Neural crest cell (in vitro differentiated cells): Measurements from ENCODE around the gene FBXW8. TPM values are rescaled to one million over a fixed set of nuclear protein-coding genes. Genes with fewer than 3 reads are reported as not detected.
A peak's percentile ranks its signal among the peaks of the same experiment; 100 is the strongest.

ENCODE experiments used
- DNase-seq: peaks from one replicate; pipeline ENCODE4 v3.0.0; 2021; ENCODE audit warnings: low read depth, mixed read lengths, low spot score
- H3K27ac Mint-ChIP-seq: one replicate; pipeline ENCODE4 v1.8.0; 2021; ENCODE audit warnings: mild to moderate bottlenecking, mixed read lengths; ENCODE audit not compliant: unreplicated experiment
- H3K27me3 Mint-ChIP-seq: 2 replicates; pipeline ENCODE4 v1.8.0; 2021; ENCODE audit warnings: low read depth, mild to moderate bottlenecking, mixed read lengths
- H3K36me3 Mint-ChIP-seq: 2 replicates; pipeline ENCODE4 v1.8.0; 2021; ENCODE audit warnings: low read depth, mild to moderate bottlenecking, mixed read lengths
- H3K4me1 Mint-ChIP-seq: 2 replicates; pipeline ENCODE4 v1.8.0; 2021; ENCODE audit warnings: mixed read lengths
- H3K4me3 Mint-ChIP-seq: one replicate; pipeline ENCODE4 v1.8.0; 2021; ENCODE audit warnings: mild to moderate bottlenecking, mixed read lengths
- H3K9me3 Mint-ChIP-seq: 2 replicates; pipeline ENCODE4 v1.8.0; 2021; ENCODE audit warnings: mixed read lengths
- total RNA-seq: library from RNA; stranded (reverse); gene quantifications from 2 replicates; pipeline ENCODE4 v1.2.1, GENCODE V29; 2021
- TF ChIP-seq, protein P1 (sequence below): fragments of 200-600 bp; sonication (generic); conservative IDR thresholded peaks from 2 replicates; pipeline ENCODE4 v1.5.0; 2021; ENCODE audit warnings: antibody characterized with exemption, mild to moderate bottlenecking

FBXW8 gene
- total RNA-seq, 1 donor from 2014 or later: 34.8 TPM

DNA sequence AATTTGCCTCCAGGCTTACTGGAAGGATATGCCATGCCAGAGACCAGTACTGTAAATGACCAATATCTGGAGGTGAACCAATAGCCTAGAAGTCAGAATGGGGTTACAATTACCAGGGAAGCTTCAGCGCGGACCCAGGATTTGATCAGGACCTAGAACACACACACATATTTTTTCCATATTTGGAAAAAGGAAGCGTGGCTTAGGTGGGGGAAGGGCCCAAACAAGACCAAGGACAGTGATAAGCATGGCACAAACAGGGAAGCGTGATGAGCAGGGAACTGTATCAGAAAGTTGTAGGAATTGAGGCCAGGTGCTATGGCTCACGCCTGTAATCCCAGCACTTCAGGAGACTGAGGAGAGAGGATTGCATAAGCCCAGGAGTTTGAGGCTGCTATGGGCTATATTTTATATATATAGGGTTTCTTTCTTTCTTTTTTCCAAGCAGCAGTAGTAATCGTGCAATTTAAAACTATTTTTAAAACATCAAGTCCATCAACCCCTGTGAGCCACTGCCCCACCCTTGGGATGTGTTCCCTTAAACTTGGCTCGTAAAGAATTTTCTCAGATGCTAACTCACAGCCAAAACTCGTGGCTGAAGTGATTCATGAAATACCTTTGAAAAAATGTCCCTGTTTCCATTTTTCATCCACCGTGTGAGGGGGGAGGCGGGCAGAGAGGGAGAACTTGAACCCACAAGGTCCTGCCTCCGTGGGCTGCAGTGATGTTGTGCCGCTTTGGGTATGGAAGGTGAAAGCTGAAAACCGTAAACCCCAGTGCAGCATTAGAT, 46.2 kb upstream of the FBXW8 start:
- no peaks in the 10 kb centered on the region for H3K27me3 Mint-ChIP-seq
- no peaks in the 10 kb centered on the region for H3K9me3 Mint-ChIP-seq
- no peak overlapping the region for H3K27ac Mint-ChIP-seq
- H3K4me1 Mint-ChIP-seq: peaks cover 22% of the 10 kb centered on the region
- TF ChIP-seq, protein P1, sequence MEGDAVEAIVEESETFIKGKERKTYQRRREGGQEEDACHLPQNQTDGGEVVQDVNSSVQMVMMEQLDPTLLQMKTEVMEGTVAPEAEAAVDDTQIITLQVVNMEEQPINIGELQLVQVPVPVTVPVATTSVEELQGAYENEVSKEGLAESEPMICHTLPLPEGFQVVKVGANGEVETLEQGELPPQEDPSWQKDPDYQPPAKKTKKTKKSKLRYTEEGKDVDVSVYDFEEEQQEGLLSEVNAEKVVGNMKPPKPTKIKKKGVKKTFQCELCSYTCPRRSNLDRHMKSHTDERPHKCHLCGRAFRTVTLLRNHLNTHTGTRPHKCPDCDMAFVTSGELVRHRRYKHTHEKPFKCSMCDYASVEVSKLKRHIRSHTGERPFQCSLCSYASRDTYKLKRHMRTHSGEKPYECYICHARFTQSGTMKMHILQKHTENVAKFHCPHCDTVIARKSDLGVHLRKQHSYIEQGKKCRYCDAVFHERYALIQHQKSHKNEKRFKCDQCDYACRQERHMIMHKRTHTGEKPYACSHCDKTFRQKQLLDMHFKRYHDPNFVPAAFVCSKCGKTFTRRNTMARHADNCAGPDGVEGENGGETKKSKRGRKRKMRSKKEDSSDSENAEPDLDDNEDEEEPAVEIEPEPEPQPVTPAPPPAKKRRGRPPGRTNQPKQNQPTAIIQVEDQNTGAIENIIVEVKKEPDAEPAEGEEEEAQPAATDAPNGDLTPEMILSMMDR: no peak
- H3K36me3 Mint-ChIP-seq: no peaks in the 10 kb centered on the region
- no peak for DNase-seq
- no peak overlapping the region for H3K4me3 Mint-ChIP-seq

DNA sequence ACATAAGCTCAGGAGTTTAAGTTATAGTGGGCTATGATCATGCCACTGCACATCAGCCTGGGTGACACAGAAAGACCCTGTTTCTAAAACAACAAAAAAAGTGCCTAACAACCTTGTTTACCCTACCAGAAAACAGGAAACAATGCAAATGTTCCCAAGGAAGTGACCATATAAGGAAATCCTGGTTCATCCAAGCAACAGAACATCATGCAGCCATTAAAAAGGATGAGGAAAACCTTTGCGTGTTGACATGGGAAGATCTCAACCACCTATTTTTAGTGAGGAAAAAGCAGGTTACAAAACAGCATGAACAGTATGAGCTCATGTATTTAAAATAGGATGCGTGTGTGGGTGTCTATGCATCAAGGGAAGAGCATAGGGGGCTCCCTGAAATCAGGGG, 43.2 kb upstream of the FBXW8 start:
- no peaks in the 10 kb centered on the region for H3K36me3 Mint-ChIP-seq
- no peak overlapping the region for H3K4me3 Mint-ChIP-seq
- H3K9me3 Mint-ChIP-seq: no peaks in the 10 kb centered on the region
- H3K27me3 Mint-ChIP-seq: peaks cover 3% of the 10 kb centered on the region
- TF ChIP-seq, protein P1: no peak
- no peaks in the 10 kb centered on the region for H3K4me1 Mint-ChIP-seq
- H3K27ac Mint-ChIP-seq: no peak overlapping the region
- no peak for DNase-seq

DNA sequence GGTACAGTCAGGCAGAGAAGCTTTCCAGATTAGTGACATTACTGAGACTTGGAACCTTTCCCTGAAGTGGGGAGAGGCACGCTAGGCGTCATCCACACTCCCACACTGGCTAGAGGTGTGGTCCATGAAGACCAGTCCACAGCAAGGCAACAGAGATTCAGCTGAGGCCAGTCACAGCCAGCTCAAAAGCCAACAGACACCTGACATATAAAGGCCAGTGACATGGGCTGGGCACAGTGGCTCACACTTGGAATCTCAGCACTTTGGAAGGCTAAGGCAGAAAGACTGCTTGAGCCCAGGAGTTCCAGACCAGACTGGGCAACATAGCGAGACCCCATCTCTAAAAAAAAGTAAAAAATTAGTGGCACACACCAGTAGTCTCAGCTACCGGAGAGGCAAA, 40.4 kb upstream of the FBXW8 start:
- H3K9me3 Mint-ChIP-seq: peaks cover 5% of the 10 kb centered on the region
- H3K4me1 Mint-ChIP-seq: no peaks in the 10 kb centered on the region
- peaks cover 9% of the 10 kb centered on the region for H3K27me3 Mint-ChIP-seq
- H3K36me3 Mint-ChIP-seq: no peaks in the 10 kb centered on the region
- DNase-seq: no peak
- H3K27ac Mint-ChIP-seq: no peak overlapping the region
- no peak overlapping the region for H3K4me3 Mint-ChIP-seq
- TF ChIP-seq, protein P1: no peak

DNA sequence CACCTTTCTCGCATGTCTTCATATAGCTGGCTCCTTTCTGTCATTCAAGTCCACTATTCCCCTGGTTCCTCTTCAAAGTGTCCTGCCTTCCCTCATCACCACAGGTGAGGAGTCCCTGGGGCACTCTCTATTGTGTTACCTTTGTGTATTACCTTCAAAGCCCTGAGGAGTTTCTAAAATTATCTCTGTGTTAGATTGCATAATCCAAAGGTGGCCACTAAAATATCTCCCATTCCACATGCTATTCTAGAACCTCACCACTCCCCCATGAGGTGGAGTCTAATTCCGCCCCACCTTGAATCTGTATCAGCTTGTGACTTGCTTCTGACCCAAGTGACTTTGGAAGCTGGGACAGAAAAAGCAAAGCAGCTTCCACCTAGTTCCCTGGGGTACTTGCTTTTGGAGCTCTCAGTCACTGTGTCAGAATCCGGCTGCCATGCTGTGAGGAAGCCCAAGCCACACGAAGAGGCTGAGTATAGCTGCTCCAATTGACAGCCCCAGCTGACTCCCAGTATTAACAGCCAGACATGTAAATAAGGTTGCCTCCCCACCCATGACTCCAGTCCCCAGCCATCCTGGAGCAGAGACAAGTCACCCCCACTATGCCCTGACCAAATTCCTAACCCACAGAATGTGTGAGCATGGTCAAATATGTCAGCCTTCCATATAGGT, 36.3 kb upstream of the FBXW8 start:
- peaks cover 30% of the 10 kb centered on the region for H3K4me1 Mint-ChIP-seq
- TF ChIP-seq, protein P1: no peak
- H3K27ac Mint-ChIP-seq: no peak overlapping the region
- peaks cover 5% of the 10 kb centered on the region for H3K9me3 Mint-ChIP-seq
- H3K36me3 Mint-ChIP-seq: no peaks in the 10 kb centered on the region
- H3K27me3 Mint-ChIP-seq: peaks cover 41% of the 10 kb centered on the region
- no peak for DNase-seq
- H3K4me3 Mint-ChIP-seq: no peak overlapping the region

DNA sequence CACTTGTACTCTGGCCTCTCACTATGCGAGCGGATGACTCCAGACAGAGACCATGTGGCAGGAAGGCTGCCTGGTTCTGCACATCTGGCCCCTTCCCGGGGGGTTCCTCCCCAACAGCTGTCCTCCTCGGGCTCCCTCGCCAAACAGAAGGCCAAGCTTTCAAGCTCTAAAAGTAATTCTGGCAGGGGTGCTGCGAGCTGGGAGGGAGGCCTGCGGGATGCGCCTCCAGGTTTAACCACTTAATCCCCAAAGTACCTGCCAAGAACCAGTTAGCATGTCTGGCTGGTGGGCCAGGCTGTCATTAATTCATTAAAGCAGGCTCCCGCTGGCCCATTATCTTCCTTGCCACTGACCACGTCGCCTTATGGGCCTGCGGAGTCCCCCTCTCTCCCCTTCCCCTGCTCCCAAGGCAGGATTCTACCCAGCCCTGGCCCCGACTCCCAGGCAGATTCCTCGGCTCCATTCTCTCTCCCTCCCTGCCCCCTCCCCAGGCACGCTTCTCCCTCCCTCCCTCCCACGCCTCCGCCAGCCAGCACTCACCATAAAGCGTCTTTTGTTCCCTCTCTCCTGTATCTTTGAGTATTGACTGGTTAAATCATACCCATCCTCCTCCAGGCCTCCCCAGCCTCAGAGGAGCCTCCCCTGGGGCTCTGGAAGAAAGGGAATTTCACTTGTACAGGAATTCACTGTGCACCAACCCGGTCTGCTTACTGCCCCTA, 34.4 kb upstream of the FBXW8 start:
- TF ChIP-seq, protein P1: no peak
- Mint-ChIP-seq H3K4me3 (peak overlapping the region; percentile 85), H3K36me3 (no peaks in the 10 kb centered on the region), H3K27ac (peak overlapping the region; percentile 78), H3K9me3 (peaks cover 5% of the 10 kb centered on the region), H3K27me3 (peaks cover 52% of the 10 kb centered on the region), H3K4me1 (peaks cover 42% of the 10 kb centered on the region)
- peak; percentile 39 for DNase-seq
